Urothelium cell line (cell line): ENCODE measurements around the gene A3GALT2.

Source experiments
- DNase-seq: peaks from one replicate; pipeline ENCODE4 v3.0.0; 2011; ENCODE audit warnings: low spot score, mixed read lengths
- FAIRE-seq: peaks from 2 replicates; lab custom pipeline; 2011; peaks lifted over from hg19 to GRCh38; lab: Jason Lieb, UNC

Gene A3GALT2

GRCh38 chr1:33257772-33258712 is 62.9 kb downstream of the A3GALT2 start:
- FAIRE-seq (no peak), DNase-seq (no peak)

- no peak for FAIRE-seq
These were observed 63.6 kb downstream of the A3GALT2 start for GRCh38 chr1:33257207-33257771.

More at GRCh38 chr1:33257207-33257771, 63.6 kb downstream of the A3GALT2 start:
- peak; percentile 36 for DNase-seq
